Activated naive CD4-positive, alpha-beta T cell treated with anti-CD3 and anti-CD28 coated beads for 36 hours (primary cell): ENCODE measurements around the gene HES3. TPM values are rescaled to one million over a fixed set of nuclear protein-coding genes. Genes with fewer than 3 reads are reported as not detected.

Source experiments
- CTCF ChIA-PET: fragments of 350-600 bp; sonication (Branson Sonifier 250); formaldehyde crosslinking; loops from one replicate; lab custom pipeline; 2021; ENCODE audit warnings: antibody characterized with exemption; lab: Charles Lee
- DNase-seq: peaks from one replicate; pipeline ENCODE4 v3.0.0-alpha.2; 2020
- H3K27ac Mint-ChIP-seq: one replicate; pipeline ENCODE4 v1.8.0; 2021; ENCODE audit warnings: mild to moderate bottlenecking, mixed read lengths
- H3K27me3 Mint-ChIP-seq: one replicate; pipeline ENCODE4 v1.8.0; 2021; ENCODE audit warnings: low read depth, mixed read lengths
- H3K36me3 Mint-ChIP-seq: one replicate; pipeline ENCODE4 v1.8.0; 2021; ENCODE audit warnings: low read depth, mixed read lengths
- H3K4me1 Mint-ChIP-seq: one replicate; pipeline ENCODE4 v1.8.0; 2021; ENCODE audit warnings: low read depth, mixed read lengths
- H3K4me3 Mint-ChIP-seq: one replicate; pipeline ENCODE4 v1.8.0; 2021; ENCODE audit warnings: mild to moderate bottlenecking, moderate library complexity, mixed read lengths
- H3K9me3 Mint-ChIP-seq: one replicate; pipeline ENCODE4 v1.8.0; 2021; ENCODE audit warnings: mixed read lengths
- intact Hi-C: fragments of 100-400 bp; cut with micrococcal nuclease; formaldehyde crosslinking; loops from one replicate; pipeline ENCODE4 v1.15.1; 2023
- total RNA-seq, 2 experiments: library from RNA; stranded (reverse); gene quantifications; one replicate each; pipeline ENCODE4 v1.2.3, GENCODE V29; 2021

The HES3 gene
- total RNA-seq, 2 experiments from 2014 or later, result not detected

DNA sequence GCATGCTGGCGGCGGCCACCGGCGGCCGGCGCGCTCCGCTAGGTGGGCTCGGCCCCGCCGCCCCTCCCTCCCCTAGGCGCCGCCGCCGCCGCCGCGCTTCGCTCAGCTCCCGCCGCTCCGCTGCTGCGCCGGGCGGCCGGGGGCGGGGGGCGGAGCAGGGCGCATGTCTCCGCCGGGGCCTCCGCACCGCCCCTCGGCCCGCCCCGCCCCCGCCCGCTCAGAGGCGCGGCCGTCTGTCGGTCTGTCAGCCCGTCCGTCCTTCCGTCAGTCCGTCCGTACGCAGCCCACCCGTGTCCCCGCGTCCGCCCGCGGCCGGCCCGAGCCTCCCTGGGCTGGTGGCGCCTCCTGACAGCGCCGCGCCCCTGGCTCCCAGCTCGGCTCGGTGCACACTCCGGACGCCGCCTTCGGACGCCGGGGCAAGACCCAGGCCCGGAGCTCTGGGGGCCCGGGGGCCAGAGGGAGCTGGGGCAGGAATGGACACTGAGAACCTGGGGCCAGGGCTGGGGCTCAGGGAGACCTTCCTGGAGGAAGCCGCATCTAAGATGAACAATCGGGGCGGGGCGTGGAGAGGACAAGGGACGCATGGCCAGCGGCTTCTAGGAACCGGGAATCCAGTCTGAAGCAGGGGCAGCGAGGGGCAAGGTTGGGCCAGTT lies 17.1 kb downstream of the HES3 start, which contains the start of gene GPR153:
Gene GPR153, minus strand, starts transcription at position 138 of the 654 bp plus-strand sequence. CDS start 6,193 bp downstream, outside the sequence.
- intact Hi-C loops, result no loop called here
- Mint-ChIP-seq H3K4me3 (peak within 1 kb of the TSS; percentile 54), H3K36me3 (no peaks in the 10 kb centered on the region), H3K9me3 (no peaks in the 10 kb centered on the region), H3K4me1 (peaks cover 3% of the 10 kb centered on the region), H3K27ac (no peak within 1 kb of the TSS), H3K27me3 (peaks cover 11% of the 10 kb centered on the region)
- CTCF ChIA-PET, result no interaction called here
- peak; percentile 37 for DNase-seq

GRCh38 chr1:6261615-6261995 lies 17.6 kb downstream of the HES3 start:
- DNase-seq, result no peak
- H3K27me3 Mint-ChIP-seq, result peaks cover 11% of the 10 kb centered on the region
- no peaks in the 10 kb centered on the region for H3K9me3 Mint-ChIP-seq
- CTCF ChIA-PET, result no interaction called here
- H3K4me1 Mint-ChIP-seq, result peaks cover 3% of the 10 kb centered on the region
- no peak overlapping the region for H3K27ac Mint-ChIP-seq
- no peaks in the 10 kb centered on the region for H3K36me3 Mint-ChIP-seq
- peak overlapping the region; percentile 54 for H3K4me3 Mint-ChIP-seq
- intact Hi-C loops, result no loop called here

DNA sequence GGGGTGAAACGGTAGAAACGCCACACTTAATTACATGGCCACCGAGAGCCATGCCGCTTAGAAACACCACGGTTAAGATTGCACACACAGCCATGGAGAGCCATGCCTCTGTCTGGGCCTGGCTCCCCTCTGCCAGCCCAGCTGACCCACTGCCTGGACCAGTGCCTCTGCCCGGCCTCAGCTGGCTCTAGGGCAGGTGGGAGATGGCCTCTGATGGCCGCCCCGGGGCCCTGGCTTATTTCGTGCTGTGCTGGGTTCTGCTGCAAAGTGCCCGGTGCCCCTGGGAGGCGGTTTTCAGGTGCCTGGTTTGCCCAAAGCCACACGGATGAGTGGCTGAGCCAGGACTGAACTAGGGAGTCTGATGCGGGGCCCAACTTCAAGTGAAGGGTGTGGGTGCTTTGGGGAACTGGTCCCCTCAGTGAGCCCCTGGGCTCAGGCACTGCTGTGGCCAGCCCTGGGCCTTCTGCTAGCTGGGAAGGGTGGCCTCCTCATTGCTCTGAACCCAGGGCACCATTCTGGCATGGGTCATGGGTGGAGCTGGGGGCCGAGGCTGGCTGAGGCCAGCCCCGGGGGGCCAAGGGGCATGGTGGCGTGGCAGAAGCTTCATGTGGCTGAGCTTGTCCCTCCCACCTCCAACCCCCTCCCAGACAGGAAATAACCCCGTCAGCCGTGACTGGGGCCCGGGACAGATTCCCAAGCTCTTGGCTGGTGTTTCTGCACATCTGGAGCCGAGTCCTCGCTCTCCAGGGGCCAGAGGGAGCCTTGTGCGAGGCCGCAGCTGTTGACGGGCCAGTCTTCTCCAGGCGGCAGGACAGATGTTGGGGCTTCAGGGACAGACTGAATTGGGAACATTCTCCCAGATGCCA lies 18.8 kb downstream of the HES3 start:
- no peak overlapping the region for H3K4me3 Mint-ChIP-seq
- no peaks in the 10 kb centered on the region for H3K36me3 Mint-ChIP-seq
- H3K27ac Mint-ChIP-seq, result no peak overlapping the region
- intact Hi-C loops, result no loop called here
- no peak for DNase-seq
- peaks cover 11% of the 10 kb centered on the region for H3K27me3 Mint-ChIP-seq
- no peaks in the 10 kb centered on the region for H3K9me3 Mint-ChIP-seq
- CTCF ChIA-PET, result interaction anchor here (1.6 kb wide), 1 partner anchor 16 kb away, joined by 5 read pairs; no protein-coding TSS in a partner anchor
- peaks cover 3% of the 10 kb centered on the region for H3K4me1 Mint-ChIP-seq

DNA sequence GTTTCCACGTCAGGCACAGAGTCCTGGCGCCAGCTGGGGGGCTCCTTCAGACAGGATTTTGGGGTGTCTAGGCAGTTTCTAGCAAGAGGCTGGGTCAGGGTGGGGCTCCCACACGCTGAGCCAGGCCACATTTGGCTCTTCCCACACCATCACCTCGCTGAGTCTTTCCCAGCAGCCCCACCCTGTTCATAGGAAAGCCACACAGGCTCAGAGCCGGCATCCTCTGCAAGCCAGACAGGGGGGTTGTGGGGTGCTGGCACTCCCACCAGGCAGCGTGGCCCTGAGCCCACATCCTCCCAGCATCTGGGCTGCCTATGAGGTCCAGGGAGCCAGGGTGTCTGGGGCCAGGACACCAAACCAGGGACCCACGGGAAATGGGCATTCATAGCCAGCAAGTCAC lies 19.7 kb downstream of the HES3 start:
- no peak overlapping the region for H3K4me3 Mint-ChIP-seq
- H3K27ac Mint-ChIP-seq, result no peak overlapping the region
- H3K27me3 Mint-ChIP-seq, result peaks cover 11% of the 10 kb centered on the region
- H3K4me1 Mint-ChIP-seq, result peaks cover 3% of the 10 kb centered on the region
- H3K36me3 Mint-ChIP-seq, result no peaks in the 10 kb centered on the region
- no peak for DNase-seq
- intact Hi-C loops, result no loop called here
- CTCF ChIA-PET, result no interaction called here
- no peaks in the 10 kb centered on the region for H3K9me3 Mint-ChIP-seq

GRCh38 chr1:6265151-6265550 lies 21.2 kb downstream of the HES3 start:
- no peak overlapping the region for H3K27ac Mint-ChIP-seq
- peaks cover 3% of the 10 kb centered on the region for H3K4me1 Mint-ChIP-seq
- no peak for DNase-seq
- intact Hi-C loops, result no loop called here
- H3K9me3 Mint-ChIP-seq, result no peaks in the 10 kb centered on the region
- peaks cover 4% of the 10 kb centered on the region for H3K27me3 Mint-ChIP-seq
- no peaks in the 10 kb centered on the region for H3K36me3 Mint-ChIP-seq
- CTCF ChIA-PET, result no interaction called here
- no peak overlapping the region for H3K4me3 Mint-ChIP-seq

- H3K4me1 Mint-ChIP-seq, result peaks cover 3% of the 10 kb centered on the region
- H3K9me3 Mint-ChIP-seq, result no peaks in the 10 kb centered on the region
- peaks cover 4% of the 10 kb centered on the region for H3K27me3 Mint-ChIP-seq
- intact Hi-C loops, result no loop called here
- DNase-seq, result no peak
- CTCF ChIA-PET, result interaction anchor here (0.6 to 1.0 kb wide), 3 partner anchors 156 to 214 kb away, joined by 3 read pairs; no protein-coding TSS in a partner anchor
- H3K36me3 Mint-ChIP-seq, result no peaks in the 10 kb centered on the region
- H3K4me3 Mint-ChIP-seq, result no peak overlapping the region
- H3K27ac Mint-ChIP-seq, result no peak overlapping the region
Observed at GRCh38 chr1:6266641-6267040, 22.7 kb downstream of the HES3 start.

DNA sequence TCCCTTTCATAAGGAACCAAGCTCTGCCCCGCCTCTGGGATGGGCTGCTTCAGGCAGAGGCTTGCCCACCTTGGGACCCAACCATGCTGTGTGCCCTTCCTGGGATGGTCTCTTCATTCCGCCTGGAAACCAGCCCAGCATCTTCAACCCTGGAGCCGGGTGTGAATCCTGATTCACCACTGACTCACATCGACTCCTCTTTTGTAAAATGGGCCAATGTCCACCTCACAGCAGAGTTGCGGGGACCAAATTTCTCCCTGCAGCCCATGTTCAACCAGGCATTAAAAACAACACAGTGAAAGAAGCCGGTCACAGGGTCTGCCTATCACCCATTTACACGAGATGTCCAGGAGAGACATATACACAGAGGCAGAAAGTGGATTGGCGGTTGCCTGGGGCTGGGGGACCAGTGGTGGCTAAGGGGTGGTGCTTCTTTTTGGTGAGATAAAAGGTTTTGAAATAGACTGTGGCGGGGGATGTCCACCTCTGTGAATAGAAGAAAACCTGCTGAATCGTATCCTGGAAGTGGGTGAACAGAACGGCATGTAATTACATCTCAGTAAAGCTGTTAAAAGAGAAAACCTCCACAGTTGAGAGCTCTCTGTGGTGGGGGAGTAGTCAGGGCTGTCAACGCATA lies 23.8 kb downstream of the HES3 start:
- H3K27me3 Mint-ChIP-seq, result no peaks in the 10 kb centered on the region
- CTCF ChIA-PET, result interaction anchor here (0.9 kb wide), 1 partner anchor 89 kb away, joined by 5 read pairs; no protein-coding TSS in a partner anchor
- intact Hi-C loops, result no loop called here
- no peaks in the 10 kb centered on the region for H3K36me3 Mint-ChIP-seq
- no peak for DNase-seq
- no peak overlapping the region for H3K4me3 Mint-ChIP-seq
- H3K9me3 Mint-ChIP-seq, result no peaks in the 10 kb centered on the region
- no peaks in the 10 kb centered on the region for H3K4me1 Mint-ChIP-seq
- H3K27ac Mint-ChIP-seq, result no peak overlapping the region

DNA sequence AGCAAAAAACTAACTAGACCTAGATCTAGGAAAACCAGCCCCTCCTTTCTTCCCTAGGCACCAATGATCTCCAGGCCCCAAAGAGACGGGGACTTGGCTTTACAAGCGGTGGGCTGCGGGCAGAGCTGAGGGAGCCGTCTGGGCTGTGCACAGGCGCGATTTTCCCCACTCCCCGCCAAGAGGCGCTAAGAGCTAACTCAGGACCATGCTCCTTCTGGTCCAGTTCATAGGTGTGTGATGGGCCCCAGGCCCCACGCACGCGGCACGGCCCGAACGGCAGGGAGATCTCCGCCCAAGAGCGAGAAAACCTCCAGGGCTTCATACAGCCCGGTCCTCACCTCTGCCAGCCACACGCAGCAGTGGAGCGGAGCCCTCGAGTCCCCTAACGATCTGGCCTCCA lies 24.4 kb downstream of the HES3 start:
- Mint-ChIP-seq H3K9me3 (no peaks in the 10 kb centered on the region), H3K27me3 (no peaks in the 10 kb centered on the region), H3K27ac (no peak overlapping the region), H3K4me1 (no peaks in the 10 kb centered on the region), H3K36me3 (no peaks in the 10 kb centered on the region), H3K4me3 (no peak overlapping the region)
- intact Hi-C loops, result no loop called here
- DNase-seq, result no peak
- CTCF ChIA-PET, result interaction anchor here (0.9 kb wide), 1 partner anchor 89 kb away, joined by 5 read pairs; no protein-coding TSS in a partner anchor

DNA sequence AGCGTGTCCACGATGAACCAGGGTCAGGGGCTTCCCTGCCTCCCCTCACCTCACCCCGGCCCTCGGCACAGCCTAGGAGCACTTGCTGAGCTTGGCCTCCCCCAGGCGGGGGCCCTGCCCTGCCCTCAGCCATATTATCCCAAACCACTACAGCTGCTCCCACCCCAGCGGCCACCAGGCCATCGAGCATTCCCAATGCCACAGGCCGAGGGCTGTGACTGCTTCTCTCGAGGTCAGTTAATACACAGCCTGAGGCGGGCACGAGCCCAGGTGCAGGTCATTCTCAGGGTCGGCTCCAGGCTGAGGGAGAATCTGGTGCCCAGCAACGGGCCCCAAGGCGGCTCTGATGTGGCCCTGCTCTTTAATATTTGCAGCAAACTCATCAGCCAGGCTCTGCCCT lies 25.3 kb downstream of the HES3 start:
- Mint-ChIP-seq H3K27ac (no peak overlapping the region), H3K9me3 (no peaks in the 10 kb centered on the region), H3K36me3 (no peaks in the 10 kb centered on the region), H3K4me3 (no peak overlapping the region), H3K4me1 (no peaks in the 10 kb centered on the region), H3K27me3 (no peaks in the 10 kb centered on the region)
- no peak for DNase-seq
- CTCF ChIA-PET, result no interaction called here
- intact Hi-C loops, result no loop called here

GRCh38 chr1:6269720-6270400 lies 25.9 kb downstream of the HES3 start:
- Mint-ChIP-seq H3K4me3 (no peak overlapping the region), H3K27ac (no peak overlapping the region), H3K36me3 (no peaks in the 10 kb centered on the region), H3K9me3 (no peaks in the 10 kb centered on the region), H3K27me3 (no peaks in the 10 kb centered on the region), H3K4me1 (no peaks in the 10 kb centered on the region)
- no peak for DNase-seq
- CTCF ChIA-PET, result no interaction called here
- intact Hi-C loops, result no loop called here

GRCh38 chr1:6270401-6270800 lies 26.4 kb downstream of the HES3 start:
- H3K9me3 Mint-ChIP-seq, result no peaks in the 10 kb centered on the region
- CTCF ChIA-PET, result interaction anchor here (0.8 kb wide), 1 partner anchor 170 kb away, joined by 3 read pairs; no protein-coding TSS in a partner anchor
- intact Hi-C loops, result no loop called here

GRCh38 chr1:6271006-6271405 lies 27.0 kb downstream of the HES3 start:
- no peaks in the 10 kb centered on the region for H3K27me3 Mint-ChIP-seq
- H3K4me1 Mint-ChIP-seq, result no peaks in the 10 kb centered on the region
- H3K36me3 Mint-ChIP-seq, result no peaks in the 10 kb centered on the region
- no peak overlapping the region for H3K27ac Mint-ChIP-seq
- intact Hi-C loops, result no loop called here
- DNase-seq, result no peak
- CTCF ChIA-PET, result interaction anchor here (0.8 kb wide), 1 partner anchor 170 kb away, joined by 3 read pairs; no protein-coding TSS in a partner anchor
- H3K9me3 Mint-ChIP-seq, result no peaks in the 10 kb centered on the region
- H3K4me3 Mint-ChIP-seq, result no peak overlapping the region

More at GRCh38 chr1:6270401-6270800, 26.4 kb downstream of the HES3 start:
- no peaks in the 10 kb centered on the region for H3K4me1 Mint-ChIP-seq
- no peak overlapping the region for H3K4me3 Mint-ChIP-seq
- no peaks in the 10 kb centered on the region for H3K36me3 Mint-ChIP-seq
- H3K27me3 Mint-ChIP-seq, result no peaks in the 10 kb centered on the region
- no peak overlapping the region for H3K27ac Mint-ChIP-seq
- DNase-seq, result no peak
